Right forelimb (tissue), 1 donor: Measurements from ENCODE around the gene FANCI.

Source experiments
- DNase-seq: peaks from one replicate; pipeline ENCODE4 v3.0.0-alpha.2; 2018

FANCI gene

DNA sequence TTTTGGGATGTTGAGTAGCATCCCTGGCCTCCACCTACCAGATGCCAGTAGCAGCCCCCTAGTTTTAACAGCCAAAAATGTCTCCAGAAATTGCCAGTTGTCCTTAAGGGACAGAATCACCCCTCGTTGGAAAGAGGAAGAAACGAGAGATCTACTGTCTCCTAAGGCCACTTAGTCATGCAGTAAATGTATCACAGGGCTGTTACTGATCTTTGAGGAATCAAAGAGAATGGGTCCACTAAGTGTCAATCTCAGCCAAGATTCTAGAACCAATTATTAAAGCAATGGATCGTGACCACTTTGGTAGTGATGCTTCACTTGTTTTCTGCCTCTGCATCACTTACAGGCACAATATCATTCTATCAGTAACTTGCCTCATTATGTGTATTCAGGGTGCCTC, 64.5 kb downstream of the FANCI start:
- DNase-seq: no peak

DNA sequence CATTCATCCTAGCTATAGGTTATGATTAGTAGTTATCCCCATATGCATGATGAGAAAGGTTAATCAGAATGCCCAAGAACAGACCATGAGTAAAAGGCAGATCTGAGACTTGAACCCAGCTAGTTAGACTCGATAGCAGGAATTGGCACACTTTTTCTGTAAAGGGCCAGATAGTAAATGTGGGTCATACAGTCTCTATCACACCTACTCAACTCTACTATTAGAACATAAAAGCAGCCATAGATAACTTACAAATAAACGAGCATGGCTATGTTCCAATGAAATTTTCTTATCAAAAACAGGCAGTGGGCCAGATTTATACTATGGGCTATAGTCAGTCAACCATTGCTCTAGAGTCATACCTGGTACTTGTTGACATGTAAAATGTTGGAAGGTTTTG, 66.2 kb downstream of the FANCI start:
- no peak for DNase-seq

DNA sequence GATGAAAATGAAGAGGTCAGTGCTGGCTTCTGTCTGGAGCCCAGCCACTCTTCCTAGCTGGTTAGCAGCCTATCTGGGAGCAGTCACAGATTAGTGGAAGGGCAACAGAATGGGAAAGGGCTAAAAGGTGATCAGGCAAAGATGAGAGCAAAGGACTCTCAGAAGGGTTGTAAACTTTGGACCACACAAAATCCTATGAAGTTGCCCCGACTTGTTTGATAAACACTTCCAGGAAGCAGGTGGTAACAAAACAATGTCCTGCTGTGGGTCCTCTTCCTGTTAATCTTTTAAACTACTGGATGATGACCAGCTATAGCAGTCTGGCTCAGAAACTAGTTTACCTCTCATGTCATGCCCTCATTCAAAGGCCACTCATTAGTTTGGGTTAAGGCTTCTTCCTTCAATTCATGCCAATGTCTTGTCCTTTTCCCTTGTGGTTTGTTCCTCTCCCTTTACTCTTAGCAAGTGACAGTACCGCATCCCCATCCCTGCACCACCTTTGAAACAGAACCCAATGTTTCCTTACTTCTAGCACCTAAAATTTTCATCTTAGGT, 71.7 kb downstream of the FANCI start:
- no peak for DNase-seq

DNA sequence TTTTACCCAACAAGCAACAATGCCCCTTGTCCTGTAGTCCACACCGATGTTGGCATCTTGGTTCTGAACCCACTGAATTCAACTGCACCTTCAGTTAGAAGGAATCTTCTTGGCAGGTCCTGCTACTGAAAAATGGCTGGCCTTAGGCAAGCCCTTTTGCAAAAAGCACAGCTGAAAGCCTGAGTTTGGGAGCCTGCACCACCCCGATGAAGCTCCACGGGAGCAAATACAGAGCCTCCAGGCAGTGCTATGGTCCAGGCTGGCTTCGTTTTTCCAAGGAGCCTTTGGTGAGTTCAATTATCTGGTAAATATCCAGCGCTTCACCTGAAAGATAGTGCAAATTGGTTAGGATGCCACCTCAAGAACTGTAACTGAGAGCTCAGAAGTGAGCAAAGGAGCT, 72.7 kb downstream of the FANCI start:
- no peak for DNase-seq

DNA sequence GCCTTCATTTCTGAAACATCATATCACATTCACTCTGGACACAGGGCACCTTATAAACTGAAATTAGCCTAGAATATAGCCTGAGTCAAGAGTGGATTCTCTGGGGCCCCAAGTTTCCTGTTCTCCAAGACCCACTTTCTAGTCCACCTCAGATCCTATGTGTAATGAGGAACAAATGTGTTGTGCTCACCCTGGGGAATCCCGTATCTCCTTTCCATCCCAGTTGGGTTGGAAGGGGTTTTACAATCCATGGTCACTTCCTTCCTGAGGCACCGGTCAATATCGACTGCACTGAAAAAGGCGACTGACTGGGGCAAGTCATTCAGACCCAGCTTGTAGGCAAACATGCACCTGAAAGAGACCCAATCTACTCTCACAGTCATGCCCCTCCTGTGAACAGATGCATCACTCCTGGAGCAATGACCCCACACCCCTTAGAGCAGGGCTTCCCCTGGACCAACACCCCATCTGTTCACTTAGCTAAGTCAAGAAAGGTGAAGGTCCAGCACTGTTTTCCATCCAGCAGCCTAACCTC, 73.5 kb downstream of the FANCI start:
- DNase-seq: no peak

DNA sequence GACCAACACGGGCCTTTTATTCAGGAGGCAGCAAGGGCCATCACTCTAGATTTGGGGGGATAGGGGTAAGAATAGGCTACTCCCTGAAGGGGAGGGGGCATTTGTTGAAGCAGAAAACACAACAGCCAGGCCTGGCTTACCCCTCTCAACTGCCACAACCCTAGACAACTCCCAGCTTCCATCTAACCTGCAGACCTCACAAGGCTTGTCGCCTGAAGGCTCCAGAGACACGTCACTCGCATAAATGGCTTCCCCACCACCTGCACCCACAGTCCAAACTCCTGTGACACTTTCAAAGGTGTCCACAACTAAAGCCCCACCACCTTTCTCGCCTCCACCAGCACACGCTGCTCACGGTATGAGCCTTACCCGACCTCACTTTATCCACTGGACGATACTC, 75.9 kb downstream of the FANCI start:
- DNase-seq: no peak

DNA sequence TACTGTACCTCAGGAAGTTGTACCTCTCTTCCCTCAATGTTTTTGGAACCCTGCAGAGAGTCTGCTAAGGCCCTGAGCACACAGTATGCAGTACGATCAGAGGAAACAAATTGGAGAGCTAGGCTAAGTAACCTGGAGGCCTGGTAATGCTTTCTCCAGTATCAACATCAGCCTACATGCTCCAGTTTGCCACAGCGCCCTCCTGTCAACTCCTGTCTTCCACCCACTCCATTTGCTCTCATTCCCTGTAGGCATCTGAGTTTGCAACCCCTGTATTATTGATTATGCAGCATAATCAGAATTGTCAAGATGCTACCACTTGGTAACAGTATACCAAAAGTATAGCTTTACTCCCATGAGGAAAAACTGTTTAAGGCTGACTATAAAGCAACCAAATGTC, 76.4 kb downstream of the FANCI start:
- DNase-seq: no peak

DNA sequence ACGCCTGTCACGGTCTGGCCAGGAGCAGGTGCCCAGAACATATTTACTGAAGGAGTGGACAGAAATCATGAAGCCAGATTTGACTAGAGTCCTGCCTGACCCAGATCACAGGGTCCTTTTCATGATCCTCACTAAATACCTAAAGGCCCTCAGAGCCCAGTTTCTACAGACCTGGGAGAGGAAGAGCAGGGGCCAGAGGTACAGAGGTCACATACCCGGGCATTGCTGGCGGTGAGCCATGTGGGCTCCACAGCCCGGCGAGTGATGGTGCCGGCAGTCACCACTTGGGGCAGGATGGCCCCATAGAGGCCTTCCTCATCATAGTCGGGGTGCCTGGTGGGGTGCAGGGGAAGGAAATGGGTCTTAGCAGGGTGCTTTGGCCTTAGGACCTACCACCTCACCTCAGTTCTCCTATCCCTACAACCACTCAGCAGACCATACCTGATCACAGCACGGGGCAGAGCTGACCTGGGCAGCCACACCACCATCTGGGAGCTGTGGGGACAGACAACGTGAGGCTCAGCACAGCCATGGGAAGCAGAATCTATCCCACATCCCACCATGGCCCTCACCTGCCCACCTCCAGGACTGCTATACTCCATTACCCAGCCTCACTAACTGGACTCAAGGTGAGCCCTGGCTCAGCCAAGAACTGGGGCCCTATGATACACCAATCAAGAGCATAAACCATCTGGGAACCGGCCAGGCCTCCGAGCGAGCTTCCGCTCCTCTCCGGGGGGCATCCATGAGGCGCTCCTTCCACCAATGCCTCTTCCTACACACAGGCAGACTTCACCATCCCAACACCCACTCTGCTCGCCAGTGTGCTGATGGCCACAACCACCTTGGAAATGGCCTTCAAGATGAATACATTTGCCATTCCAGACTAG, 78.0 kb downstream of the FANCI start:
- DNase-seq: no peak

DNA sequence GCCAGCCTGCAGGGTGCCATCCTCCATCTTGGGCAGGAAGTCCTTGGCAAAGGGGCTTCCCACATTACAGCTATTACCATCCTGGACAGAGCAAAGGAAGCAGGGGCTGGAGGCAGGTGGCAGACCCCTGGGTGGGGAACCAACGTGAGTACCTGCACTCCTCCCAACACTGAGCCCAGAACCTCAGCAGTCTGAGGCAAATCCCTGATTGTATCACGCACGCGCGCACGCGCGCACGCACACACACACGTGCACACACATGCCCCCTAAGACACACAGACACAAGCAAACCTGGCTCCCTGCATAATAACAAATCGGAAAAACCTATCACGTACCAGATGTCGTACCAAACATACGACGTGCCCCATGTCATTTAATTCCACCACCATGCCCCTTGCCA, 79.0 kb downstream of the FANCI start:
- DNase-seq: no peak

DNA sequence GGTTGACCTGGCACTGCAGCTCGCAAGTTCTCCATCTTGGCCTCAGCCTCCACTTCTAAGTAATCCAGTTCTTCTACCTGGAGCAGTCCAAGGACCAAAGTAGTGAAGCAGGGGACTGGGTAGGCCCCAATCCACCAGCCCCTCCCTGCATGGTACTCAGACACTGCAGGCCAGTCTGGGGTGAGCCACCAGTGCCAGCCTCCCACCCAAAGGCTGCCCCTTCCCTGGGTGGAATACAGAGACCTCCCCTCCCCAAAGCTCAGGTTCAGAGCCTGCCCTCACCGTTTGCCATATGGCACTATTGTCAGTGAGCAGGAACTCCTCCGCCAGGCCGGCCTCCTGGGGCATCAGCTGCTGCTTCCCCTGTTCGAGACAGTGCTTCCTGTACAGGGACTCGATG, 80.0 kb downstream of the FANCI start:
- DNase-seq: no peak

DNA sequence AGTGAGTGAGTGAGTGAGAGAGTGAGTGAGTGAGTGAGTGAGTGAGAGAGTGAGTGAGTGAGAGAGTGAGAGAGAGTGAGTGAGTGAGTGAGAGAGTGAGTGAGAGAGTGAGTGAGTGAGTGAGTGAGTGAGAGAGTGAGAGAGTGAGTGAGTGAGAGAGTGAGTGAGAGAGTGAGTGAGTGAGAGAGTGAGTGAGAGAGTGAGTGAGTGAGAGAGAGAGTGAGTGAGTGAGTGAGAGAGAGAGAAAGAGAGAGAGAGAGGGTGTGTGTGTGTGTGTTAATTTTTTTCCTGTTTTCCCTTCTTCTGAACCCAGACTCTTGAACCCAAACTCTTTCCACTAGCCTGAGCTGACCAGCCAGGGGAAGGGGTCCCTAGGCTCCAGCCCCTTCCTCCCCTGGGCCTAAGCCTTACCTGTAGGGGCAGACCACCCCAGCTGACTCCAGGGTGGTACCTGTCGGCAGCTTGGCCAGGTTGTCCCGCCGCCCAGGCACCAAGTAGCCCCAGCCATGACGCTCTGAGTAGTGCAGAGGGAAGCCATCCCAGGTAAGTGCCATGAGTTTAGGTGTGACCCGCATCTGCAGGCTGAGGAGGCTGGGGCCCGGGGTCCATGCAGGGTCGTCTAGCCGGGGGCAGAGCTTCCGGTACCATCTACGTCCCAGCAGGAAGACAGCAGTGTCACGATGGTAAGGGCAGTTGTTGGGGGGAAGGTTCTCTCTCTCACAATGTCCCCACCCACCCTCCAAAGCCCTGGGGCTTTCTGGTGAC, 81.4 kb downstream of the FANCI start:
- DNase-seq: no peak

DNA sequence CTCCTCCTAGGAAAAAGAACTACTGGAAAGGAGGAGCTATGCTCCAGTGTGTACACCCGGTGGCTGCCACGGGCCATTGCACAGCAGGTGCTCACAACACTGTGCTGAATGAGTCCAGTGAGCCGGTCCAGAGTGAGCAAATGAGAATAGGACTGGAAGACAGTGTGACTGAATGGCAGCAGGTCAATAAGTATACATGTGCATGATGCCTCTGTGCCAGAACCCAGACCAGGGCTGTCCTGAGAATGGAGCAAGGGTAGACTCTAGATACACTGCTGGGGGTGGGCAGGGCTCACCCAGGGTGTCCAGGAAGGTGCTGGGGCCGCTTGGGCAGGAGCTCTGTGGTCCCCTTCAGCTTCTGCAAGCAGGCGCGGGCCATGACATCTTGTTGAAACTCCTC, 82.5 kb downstream of the FANCI start:
- DNase-seq: no peak

DNA sequence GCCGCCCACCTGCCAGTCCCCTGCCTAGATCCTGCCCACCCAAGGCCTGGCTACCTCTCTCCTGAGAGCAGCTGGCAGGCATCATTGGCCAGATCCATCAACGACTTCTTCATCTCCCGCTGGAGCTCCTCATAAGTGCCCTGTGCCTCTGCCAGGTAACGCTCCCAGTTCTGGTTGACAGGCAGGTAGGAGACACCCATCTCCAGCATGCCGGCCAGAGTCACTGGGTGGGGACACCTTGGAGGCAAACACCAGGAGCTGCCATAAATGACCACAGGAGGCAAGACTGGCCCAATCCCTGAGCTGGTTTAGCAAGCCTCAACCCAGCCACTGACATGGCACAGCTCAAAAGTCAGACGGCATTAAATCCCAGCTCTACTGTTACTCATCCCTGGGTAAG, 83.3 kb downstream of the FANCI start:
- DNase-seq: no peak

DNA sequence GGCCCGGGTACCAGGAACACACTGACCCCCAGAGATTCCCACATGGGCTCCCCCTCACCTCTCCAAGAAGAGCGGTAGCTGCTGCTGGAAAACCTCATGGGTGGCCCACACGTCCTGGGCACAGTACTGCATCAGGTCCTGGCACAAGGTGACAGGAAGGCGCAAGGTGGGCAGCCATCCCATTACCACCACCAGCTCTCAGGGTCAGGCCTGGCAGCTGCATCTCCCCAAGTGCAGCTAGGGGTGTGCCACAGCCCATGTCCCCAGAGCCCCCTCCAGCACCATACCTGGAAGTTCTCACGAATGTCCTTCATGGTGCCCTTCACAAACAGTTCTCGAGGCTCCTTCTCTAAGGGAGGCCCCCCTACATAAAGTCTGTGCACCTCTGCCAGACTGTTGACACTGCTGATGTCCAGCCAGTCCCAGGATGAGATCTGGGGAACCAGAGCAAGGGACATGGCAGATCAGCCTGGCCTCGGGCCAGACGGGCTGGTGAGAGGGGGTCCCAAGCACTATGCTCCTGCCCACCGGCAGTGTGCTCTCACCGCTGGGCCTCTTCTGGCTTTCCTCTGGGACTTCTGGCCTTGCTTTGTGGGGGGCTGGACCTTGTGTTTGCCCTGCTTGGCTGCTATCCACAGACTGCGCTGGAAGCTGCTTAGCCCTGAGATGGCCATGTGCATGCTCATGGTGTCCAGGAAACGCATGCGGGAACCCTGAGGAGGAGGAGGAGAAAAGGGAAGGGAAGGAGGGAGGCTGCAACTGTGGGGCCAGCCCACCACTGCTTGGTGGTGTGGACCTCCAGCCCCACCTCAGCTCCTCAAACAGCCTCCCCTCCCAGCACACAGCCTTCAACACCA, 84.8 kb downstream of the FANCI start:
- no peak for DNase-seq

DNA sequence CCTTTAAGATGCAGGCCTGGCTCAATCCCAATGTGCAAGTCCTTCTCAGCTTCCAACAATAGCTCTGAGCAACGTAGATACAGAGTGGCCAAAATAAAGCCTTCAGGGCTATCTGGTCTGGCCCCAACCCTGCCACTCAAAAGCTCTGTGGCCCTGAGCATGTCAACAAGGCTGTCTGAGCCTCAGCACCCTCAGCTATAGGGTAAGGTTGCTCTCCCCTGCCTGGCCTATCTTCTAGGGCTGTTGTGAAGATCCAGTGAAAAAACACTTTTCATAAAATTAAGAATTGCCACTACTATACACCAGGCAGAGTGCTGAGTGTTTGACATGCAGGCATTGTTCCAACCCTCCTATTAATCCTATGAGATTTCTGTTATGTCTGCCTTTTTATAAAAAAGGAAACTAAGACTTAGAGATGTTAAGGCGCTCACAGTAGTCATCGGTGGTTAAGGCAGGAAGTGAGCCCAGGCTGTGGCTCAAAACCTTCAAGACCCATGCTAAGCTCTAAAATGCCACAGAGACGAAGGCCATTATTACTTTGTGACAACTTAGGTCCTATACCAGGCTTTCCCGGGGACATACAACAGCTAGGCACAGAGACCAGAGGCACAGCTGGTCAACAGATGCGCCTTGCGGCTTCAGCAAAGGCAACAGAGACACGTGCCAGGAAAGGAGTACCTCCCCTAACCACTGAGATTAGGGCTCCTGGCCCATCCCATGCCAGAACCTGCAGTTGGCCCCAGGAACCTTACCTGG, 85.7 kb downstream of the FANCI start:
- DNase-seq: no peak

DNA sequence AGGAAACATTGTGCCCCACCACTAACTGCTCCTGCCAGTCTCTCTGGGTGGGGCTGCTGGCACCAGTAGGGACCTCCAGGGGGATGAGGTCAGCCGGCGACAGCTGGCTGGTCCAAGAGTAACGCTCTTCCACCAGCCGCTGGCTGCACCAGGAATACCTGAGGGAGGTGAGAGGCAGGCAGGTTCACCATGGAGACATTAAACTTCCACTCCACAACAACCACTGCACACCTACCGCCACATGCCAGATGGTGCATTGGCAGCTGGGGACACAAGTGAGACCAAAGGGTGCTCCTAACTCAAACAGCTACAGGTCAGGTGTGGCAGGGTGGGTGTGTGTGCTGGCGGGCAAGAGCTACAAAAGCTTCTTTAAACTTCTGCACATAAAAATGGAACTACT, 86.3 kb downstream of the FANCI start:
- no peak for DNase-seq

DNA sequence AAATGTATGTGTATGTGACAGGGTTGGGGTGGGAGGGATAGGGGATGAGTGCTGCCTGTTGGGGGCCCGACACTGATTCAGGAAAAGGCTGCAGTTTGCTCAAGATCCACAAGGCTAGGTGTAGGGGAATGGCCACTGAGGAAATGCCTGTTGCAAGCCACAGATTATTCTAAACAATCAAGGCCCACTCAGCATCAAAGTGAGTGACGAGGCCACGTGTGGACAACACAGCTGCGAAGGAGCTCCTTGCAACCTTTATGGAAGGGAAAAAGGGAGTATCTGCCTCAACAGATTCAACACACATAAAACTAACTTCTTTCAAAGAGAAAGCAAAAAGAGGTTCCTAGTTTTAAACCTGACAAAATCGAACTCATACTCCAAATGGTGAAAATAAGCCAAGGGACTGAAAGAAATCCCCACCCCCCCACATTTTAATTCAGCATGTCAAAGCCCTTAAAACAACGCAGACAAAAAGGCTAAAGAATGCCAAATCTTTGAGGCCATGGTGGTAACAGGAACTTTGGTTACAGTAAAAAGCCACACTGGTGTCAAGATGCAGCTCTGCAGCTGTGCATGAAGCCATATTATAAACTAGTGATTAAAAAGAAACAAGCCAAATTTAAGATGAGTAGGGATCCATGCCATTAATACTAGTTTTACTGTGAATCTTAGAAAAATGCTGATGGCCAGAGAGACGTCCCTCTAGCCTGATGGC, 87.3 kb downstream of the FANCI start:
- DNase-seq: no peak

DNA sequence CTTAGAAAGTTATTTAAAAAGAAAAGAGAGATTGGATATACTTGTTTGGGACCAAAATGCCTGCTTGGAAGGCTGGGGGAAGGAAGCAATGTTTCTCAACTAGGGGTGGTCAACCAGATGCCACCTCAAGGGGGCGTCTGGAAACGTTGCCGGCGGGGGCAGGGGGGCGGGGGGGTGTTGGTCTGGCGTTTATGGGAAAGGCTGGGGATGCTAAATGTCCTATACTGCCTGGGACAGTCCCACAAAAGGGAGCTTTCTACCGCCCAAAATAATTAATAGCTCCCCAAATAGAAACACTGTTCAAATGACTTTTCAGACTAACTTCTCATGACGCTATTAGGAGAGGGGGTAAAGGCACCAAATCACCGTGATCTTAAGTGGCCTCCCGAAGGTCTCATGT, 88.7 kb downstream of the FANCI start:
- no peak for DNase-seq

DNA sequence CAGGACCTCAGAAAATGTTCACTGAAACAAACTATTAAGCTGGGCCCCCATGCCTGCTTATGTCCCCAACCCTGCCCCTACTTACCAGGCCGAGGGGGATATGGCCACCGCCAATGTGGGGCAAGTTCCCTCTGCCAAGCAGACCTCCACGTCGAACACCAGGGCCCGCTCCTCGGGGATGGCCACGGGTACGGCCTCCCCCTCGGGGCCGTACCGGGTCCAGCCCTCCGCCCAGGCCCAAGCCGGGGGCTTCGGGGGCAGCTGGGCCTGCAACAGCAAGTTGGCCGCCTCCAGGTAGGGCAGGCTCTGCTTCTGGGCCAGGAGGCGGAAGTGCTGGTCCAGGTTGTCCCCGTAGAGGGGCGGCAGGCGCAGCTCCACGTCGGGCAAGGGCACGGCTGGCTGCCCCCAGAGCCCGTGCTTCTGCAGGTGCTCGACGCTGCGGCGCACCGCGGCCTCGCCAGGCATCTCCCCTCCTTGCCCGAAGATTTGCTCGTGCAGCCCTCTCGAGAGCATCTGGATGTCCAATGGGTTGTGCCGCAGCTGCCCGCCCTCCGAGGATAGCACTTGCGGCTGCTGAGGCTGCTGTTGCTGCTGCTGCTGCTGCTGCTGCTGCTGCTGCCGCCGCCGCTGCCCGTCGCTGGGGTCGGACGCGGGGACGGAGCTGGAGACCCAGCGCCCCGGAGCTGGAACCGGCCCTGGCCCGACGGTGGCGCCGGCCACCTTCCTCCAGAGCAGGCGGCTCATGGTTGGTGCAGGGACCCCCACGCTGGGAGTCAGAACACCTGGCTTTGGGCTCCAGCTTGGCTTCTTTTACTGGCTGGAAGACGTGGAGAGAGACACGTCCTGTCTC, 89.5 kb downstream of the FANCI start:
- DNase-seq: no peak

DNA sequence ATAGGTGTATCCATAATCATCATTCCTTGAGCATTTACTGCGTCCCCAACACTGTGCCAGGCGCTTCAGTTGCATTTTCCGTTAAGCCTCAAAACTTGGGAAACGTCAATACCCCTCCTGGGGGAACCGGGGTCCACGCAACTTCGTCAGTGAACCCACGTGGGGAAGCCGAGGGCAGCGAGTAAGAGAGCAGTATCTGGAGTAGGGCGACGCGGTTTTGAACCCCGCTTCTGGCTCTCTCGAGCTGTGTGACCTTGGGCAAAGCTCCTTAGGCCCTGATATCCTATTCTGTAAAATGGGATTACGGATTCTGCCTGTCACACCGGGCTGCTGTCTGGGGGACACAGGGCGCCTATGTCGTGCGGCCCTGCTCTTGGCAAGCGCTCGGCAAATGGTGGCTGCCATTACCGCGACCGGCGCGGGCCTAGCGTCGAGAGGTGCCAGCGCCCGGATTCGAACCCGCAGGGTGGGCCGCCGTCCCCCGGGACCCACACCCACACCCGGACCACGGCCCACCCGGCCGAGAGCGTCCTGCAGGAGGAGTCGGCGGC, 90.3 kb downstream of the FANCI start:
- DNase-seq: no peak
